Progenitor cell of endocrine pancreas (in vitro differentiated cells): Measurements from ENCODE around the gene MAPK8. TPM values are rescaled to one million over a fixed set of nuclear protein-coding genes. Genes with fewer than 3 reads are reported as not detected.

Experiments
- DNase-seq: peaks from one replicate; pipeline ENCODE4 v3.0.0; 2021; ENCODE audit warnings: low spot score; ENCODE audit not compliant: unreplicated experiment
- H3K27ac Mint-ChIP-seq: 2 replicates; pipeline ENCODE4 v1.8.0; 2021; ENCODE audit warnings: mild to moderate bottlenecking, moderate library complexity, mixed read lengths
- H3K27me3 Mint-ChIP-seq: 2 replicates; pipeline ENCODE4 v1.8.0; 2021; ENCODE audit warnings: mixed read lengths
- H3K36me3 Mint-ChIP-seq: 2 replicates; pipeline ENCODE4 v1.8.0; 2022; ENCODE audit warnings: mixed read lengths; ENCODE audit not compliant: insufficient read depth
- H3K4me1 Mint-ChIP-seq: 2 replicates; pipeline ENCODE4 v1.8.0; 2021; ENCODE audit warnings: low read depth, mixed read lengths
- H3K4me3 Mint-ChIP-seq: 2 replicates; pipeline ENCODE4 v1.8.0; 2021; ENCODE audit warnings: low read depth, mild to moderate bottlenecking, moderate library complexity, mixed read lengths
- H3K9me3 Mint-ChIP-seq: 2 replicates; pipeline ENCODE4 v1.8.0; 2021; ENCODE audit warnings: low read depth, mixed read lengths
- CTCF ChIP-seq: fragments of 200-600 bp; sonication (generic); IDR thresholded peaks from one replicate; pipeline ENCODE4 v1.5.0; 2021; ENCODE audit warnings: antibody characterized with exemption, mild to moderate bottlenecking; ENCODE audit not compliant: unreplicated experiment
- total RNA-seq: library from RNA; stranded (reverse); gene quantifications from 2 replicates; pipeline ENCODE4 v1.2.1, GENCODE V29; 2021

Gene MAPK8
- total RNA-seq, 1 donor from 2014 or later: 69.7 TPM

GRCh38 chr10:48399551-48399950 is 93.1 kb downstream of the MAPK8 start:
- Mint-ChIP-seq H3K27ac (peak overlapping the region; percentile 15), H3K9me3 (no peaks in the 10 kb centered on the region), H3K4me3 (no peak overlapping the region), H3K4me1 (peaks cover 27% of the 10 kb centered on the region), H3K36me3 (peaks cover 2% of the 10 kb centered on the region), H3K27me3 (no peaks in the 10 kb centered on the region)
- no peak for DNase-seq
- no peak for TF ChIP-seq CTCF

GRCh38 chr10:48400129-48400849 is 93.8 kb downstream of the MAPK8 start:
- no peak overlapping the region for H3K4me3 Mint-ChIP-seq
- TF ChIP-seq CTCF: no peak

GRCh38 chr10:48400850-48401220 is 94.4 kb downstream of the MAPK8 start:
- H3K4me1 Mint-ChIP-seq: peaks cover 27% of the 10 kb centered on the region
- H3K36me3 Mint-ChIP-seq: peaks cover 4% of the 10 kb centered on the region
- TF ChIP-seq CTCF: no peak
- H3K27me3 Mint-ChIP-seq: no peaks in the 10 kb centered on the region
- no peaks in the 10 kb centered on the region for H3K9me3 Mint-ChIP-seq
- no peak for DNase-seq
- no peak overlapping the region for H3K27ac Mint-ChIP-seq
- no peak overlapping the region for H3K4me3 Mint-ChIP-seq

More at GRCh38 chr10:48400129-48400849, 93.8 kb downstream of the MAPK8 start:
- no peak for DNase-seq
- Mint-ChIP-seq H3K36me3 (peaks cover 3% of the 10 kb centered on the region), H3K27me3 (no peaks in the 10 kb centered on the region), H3K9me3 (no peaks in the 10 kb centered on the region), H3K4me1 (peaks cover 27% of the 10 kb centered on the region), H3K27ac (no peak overlapping the region)

- no peak for DNase-seq
- peaks cover 5% of the 10 kb centered on the region for H3K36me3 Mint-ChIP-seq
- no peak overlapping the region for H3K4me3 Mint-ChIP-seq
- H3K4me1 Mint-ChIP-seq: peaks cover 14% of the 10 kb centered on the region
- H3K27ac Mint-ChIP-seq: no peak overlapping the region
- H3K27me3 Mint-ChIP-seq: no peaks in the 10 kb centered on the region
- TF ChIP-seq CTCF: no peak
- H3K9me3 Mint-ChIP-seq: no peaks in the 10 kb centered on the region
Observed at GRCh38 chr10:48404646-48405045, 98.2 kb downstream of the MAPK8 start.

- Mint-ChIP-seq H3K36me3 (peaks cover 18% of the 10 kb centered on the region), H3K27me3 (no peaks in the 10 kb centered on the region), H3K4me1 (peaks cover 2% of the 10 kb centered on the region), H3K9me3 (no peaks in the 10 kb centered on the region), H3K27ac (no peak overlapping the region), H3K4me3 (no peak overlapping the region)
- TF ChIP-seq CTCF: no peak
- no peak for DNase-seq
Observed at GRCh38 chr10:48406204-48406603, 99.7 kb downstream of the MAPK8 start.
